ENCODE measurements around the gene TTC39B.
"Not testable (repeated sequence)": the region's sequence is repeated elsewhere in the genome, so short reads cannot be mapped to it uniquely, and the experiment has no call there.

TTC39B gene

DNA sequence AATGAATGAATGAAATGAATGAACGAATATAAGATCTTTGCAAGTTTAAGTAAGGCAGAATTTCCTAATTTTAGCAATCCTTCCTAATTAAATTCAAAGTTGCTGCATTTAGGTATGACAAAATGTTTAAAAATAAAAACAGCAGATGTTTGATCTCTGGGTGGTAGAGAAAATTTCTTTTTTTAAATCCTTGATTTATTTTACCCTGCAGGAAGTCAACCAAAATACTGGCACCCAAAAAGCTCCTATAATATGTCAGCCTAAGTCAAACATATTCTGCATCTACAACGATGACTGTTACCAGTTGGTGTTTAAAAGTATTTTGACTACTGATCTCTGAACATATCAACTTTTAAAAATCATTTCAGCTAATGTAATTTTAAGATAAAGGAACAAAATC is 58.4 kb downstream of the TTC39B start:
- peaks cover 29% of the 10 kb centered on the region for H3K4me1 Mint-ChIP-seq
- ATAC-seq (replicated peaks; ENCODE audit: extremely low read depth, poor library complexity, severe bottlenecking) (no peak), DNase-seq (ENCODE audit: low spot score in 2 of 2) (no peak)
- H3K27ac Mint-ChIP-seq (ENCODE audit: low read depth): no peak overlapping the region
- no peaks in the 10 kb centered on the region for H3K27me3 Mint-ChIP-seq
- no peaks in the 10 kb centered on the region for H3K36me3 Mint-ChIP-seq (ENCODE audit: insufficient read depth)
- H3K9me3 Mint-ChIP-seq: no peaks in the 10 kb centered on the region
- H3K4me3 Mint-ChIP-seq: no peak overlapping the region

DNA sequence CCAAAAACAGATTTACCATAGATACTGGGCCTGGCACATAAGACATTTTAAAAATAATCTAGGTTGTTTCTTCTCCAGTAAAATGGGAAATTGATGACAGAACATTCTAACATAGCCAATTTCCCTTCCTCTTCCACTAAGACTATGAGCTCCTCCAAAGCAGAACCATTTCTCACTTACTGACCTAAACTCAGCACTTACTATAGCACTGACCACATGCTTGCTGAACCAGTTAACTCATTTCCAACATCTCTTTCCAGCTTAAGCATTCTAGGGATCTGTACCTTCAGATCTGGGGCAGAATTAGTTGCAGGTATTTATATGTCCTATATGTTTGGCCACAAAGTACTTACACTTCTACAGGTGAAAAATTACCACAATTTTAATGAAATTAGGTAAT is 58.9 kb downstream of the TTC39B start:
- DNase-seq (ENCODE audit: low spot score in 2 of 2) (no peak), ATAC-seq (replicated peaks; ENCODE audit: extremely low read depth, poor library complexity, severe bottlenecking) (no peak)
- peaks cover 29% of the 10 kb centered on the region for H3K4me1 Mint-ChIP-seq
- no peaks in the 10 kb centered on the region for H3K27me3 Mint-ChIP-seq
- no peaks in the 10 kb centered on the region for H3K36me3 Mint-ChIP-seq (ENCODE audit: insufficient read depth)
- no peak overlapping the region for H3K27ac Mint-ChIP-seq (ENCODE audit: low read depth)
- no peak overlapping the region for H3K4me3 Mint-ChIP-seq
- no peaks in the 10 kb centered on the region for H3K9me3 Mint-ChIP-seq

DNA sequence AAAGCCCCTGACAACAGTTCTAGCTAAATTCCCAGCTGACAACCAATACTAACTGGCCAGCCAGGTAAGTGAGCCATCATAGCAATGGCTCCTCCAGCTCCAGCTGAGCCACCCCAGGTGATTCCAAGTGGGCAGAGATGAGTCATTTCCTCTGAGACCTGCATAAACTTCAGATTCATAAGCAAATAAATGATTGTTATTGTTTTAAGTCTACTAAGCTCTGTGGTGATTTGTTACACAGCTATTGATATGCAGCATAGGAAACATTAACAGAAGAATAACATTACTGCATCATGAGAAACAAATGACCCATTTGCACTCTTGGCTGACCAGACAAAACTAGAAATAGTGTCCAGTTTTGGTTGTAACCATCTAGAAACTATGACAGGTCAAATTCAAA is 60.3 kb downstream of the TTC39B start:
- H3K27ac Mint-ChIP-seq (ENCODE audit: low read depth): no peak overlapping the region
- peaks cover 36% of the 10 kb centered on the region for H3K4me1 Mint-ChIP-seq
- no peak for DNase-seq (ENCODE audit: low spot score in 2 of 2)
- no peak for ATAC-seq (replicated peaks; ENCODE audit: extremely low read depth, poor library complexity, severe bottlenecking)
- H3K4me3 Mint-ChIP-seq: no peak overlapping the region
- H3K36me3 Mint-ChIP-seq (ENCODE audit: insufficient read depth): peaks cover under 1% of the 10 kb centered on the region
- H3K9me3 Mint-ChIP-seq: no peaks in the 10 kb centered on the region
- H3K27me3 Mint-ChIP-seq: no peaks in the 10 kb centered on the region

DNA sequence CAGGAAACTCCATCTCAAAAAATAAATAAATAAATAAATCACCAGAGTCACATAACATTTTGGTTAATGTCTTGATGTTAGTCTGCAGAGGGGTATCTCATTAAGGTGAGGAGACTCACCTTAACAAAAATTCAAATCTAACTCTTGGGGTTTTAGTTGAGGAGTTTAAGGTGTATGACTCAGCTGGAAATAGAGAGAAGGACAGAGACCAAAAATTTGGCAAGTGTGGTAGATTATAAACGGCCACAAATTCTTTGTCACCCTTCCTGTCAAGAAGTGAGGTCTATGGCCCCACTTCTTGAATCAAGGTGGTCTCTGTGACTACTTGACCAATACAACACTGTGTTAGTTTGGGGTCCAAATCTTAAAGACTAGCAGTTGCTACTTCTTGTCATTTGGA is 60.8 kb downstream of the TTC39B start:
- Mint-ChIP-seq H3K27ac (ENCODE audit: low read depth) (no peak overlapping the region), H3K9me3 (no peaks in the 10 kb centered on the region), H3K27me3 (no peaks in the 10 kb centered on the region), H3K4me3 (no peak overlapping the region), H3K4me1 (peaks cover 36% of the 10 kb centered on the region), H3K36me3 (ENCODE audit: insufficient read depth) (peaks cover 2% of the 10 kb centered on the region)
- ATAC-seq (replicated peaks; ENCODE audit: extremely low read depth, poor library complexity, severe bottlenecking) (no peak), DNase-seq (ENCODE audit: low spot score in 2 of 2) (no peak)

DNA sequence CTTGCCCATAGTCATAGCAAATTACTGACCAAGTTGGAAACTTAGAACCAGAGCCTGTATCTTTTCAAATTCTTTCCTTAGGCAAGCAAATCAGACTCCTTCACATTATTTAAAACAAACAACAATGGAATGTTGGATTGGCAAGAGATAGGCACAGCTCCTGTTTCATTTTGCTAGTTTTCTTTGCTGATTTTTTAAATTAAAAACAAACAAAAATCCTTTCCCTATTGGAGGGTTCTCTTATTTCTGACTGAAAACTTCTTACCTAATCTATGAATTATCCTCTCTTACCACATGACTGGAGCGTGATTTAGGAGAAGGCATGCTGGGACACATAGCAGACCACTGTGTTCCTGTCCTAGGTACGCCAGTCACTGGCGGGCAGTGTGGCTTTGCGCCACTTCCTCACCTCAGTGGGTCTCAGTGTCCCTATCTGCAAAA is 63.0 kb downstream of the TTC39B start:
- Mint-ChIP-seq H3K4me1 (peaks cover 42% of the 10 kb centered on the region), H3K4me3 (no peak overlapping the region)

DNA sequence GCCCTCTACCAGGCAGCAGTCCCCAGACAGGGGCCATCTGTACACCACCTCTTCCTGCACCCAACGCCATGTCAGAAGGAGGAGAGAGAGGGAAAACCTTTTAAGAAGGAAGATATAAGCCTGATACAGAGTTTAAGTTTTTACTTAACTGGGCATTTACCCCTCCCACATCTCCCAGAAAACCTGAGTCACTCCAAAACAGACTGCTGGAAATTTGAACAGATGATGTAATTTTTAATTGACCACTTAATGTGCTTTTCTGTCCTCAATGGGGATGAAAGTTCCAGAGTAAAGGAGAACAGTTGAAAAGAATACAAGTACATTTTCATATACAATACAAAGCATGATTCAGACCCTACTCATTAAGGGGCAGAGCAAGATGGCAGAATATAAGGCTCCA is 63.9 kb downstream of the TTC39B start:
- Mint-ChIP-seq H3K4me1 (peaks cover 48% of the 10 kb centered on the region), H3K27ac (ENCODE audit: low read depth) (no peak overlapping the region), H3K9me3 (peaks cover 11% of the 10 kb centered on the region), H3K4me3 (no peak overlapping the region), H3K36me3 (ENCODE audit: insufficient read depth) (peaks cover 2% of the 10 kb centered on the region), H3K27me3 (no peaks in the 10 kb centered on the region)
- ATAC-seq (replicated peaks; ENCODE audit: extremely low read depth, poor library complexity, severe bottlenecking): no peak
- DNase-seq (ENCODE audit: low spot score in 2 of 2): no peak

More for the DNA sequence above, 63.0 kb downstream of the TTC39B start:
- no peak for DNase-seq (ENCODE audit: low spot score in 2 of 2)
- ATAC-seq (replicated peaks; ENCODE audit: extremely low read depth, poor library complexity, severe bottlenecking): no peak
- Mint-ChIP-seq H3K27me3 (no peaks in the 10 kb centered on the region), H3K9me3 (peaks cover 1% of the 10 kb centered on the region), H3K36me3 (ENCODE audit: insufficient read depth) (peaks cover 2% of the 10 kb centered on the region), H3K27ac (ENCODE audit: low read depth) (no peak overlapping the region)

DNA sequence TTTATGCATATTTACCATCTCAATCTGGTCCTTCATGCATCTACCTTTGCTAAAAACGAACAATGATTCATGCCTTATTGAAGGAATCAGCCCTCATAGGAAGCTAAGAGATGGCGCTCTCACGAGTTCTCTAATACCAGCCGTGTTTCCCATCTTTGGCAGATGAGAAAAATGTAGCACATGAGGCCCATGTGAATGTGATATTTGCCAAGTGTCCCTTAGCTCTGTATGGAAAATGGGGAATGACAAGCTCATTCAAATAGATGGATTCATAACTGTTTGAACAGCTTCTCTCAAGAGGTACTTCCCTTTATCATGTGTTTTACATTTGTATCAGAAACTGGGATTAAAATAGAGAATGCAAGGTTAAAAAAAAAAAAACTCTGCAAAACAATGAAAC is 66.1 kb downstream of the TTC39B start:
- Mint-ChIP-seq H3K27ac (ENCODE audit: low read depth) (no peak overlapping the region), H3K27me3 (no peaks in the 10 kb centered on the region), H3K4me3 (no peak overlapping the region), H3K9me3 (peaks cover 25% of the 10 kb centered on the region), H3K4me1 (peaks cover 37% of the 10 kb centered on the region), H3K36me3 (ENCODE audit: insufficient read depth) (peaks cover 2% of the 10 kb centered on the region)
- DNase-seq (ENCODE audit: low spot score in 2 of 2) (no peak), ATAC-seq (replicated peaks; ENCODE audit: extremely low read depth, poor library complexity, severe bottlenecking) (no peak)

DNA sequence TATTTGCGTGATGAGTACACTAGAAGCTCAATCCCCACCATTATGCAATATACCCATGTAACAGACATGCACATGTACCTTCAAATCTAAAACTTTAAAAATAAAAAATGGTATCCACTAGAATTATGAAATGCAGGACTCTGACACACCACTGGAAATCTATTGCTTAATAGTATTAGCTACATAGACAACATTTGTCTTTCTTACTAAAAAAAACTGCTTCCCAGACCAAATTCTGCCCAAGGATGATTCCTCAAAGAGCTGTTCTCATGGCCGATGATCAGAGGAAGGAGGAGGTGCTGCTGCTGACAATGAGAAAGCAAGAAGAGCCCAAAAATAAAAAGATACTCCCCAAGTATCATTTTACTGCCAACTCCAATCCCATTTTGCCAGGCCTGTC is 67.2 kb downstream of the TTC39B start:
- Mint-ChIP-seq H3K9me3 (peaks cover 29% of the 10 kb centered on the region), H3K36me3 (ENCODE audit: insufficient read depth) (peaks cover 2% of the 10 kb centered on the region), H3K4me3 (no peak overlapping the region), H3K27me3 (no peaks in the 10 kb centered on the region), H3K4me1 (peaks cover 41% of the 10 kb centered on the region), H3K27ac (ENCODE audit: low read depth) (no peak overlapping the region)
- DNase-seq (ENCODE audit: low spot score in 2 of 2) (no peak), ATAC-seq (replicated peaks; ENCODE audit: extremely low read depth, poor library complexity, severe bottlenecking) (no peak)

DNA sequence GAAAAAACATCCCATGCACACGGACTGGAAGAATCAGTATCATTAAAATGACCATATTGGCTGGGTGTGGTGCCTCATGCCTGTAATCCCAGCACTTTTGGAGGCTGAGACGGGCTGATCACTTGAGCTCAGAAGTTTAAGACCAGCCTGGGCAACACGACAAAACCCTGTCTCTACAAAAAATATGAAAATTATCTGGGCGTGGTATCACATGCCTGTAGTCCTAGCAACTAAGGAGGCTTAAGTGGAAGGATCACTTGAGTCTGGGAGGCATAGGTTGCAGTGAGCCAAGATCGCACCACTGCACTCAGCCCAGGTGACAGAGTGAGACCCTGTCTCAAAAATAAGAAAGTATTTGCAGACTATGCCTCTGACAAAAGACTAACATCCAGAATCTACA is 68.4 kb downstream of the TTC39B start:
- Mint-ChIP-seq H3K4me1 (peaks cover 32% of the 10 kb centered on the region), H3K36me3 (ENCODE audit: insufficient read depth) (peaks cover 2% of the 10 kb centered on the region), H3K9me3 (peaks cover 29% of the 10 kb centered on the region), H3K27me3 (no peaks in the 10 kb centered on the region), H3K4me3 (no peak overlapping the region), H3K27ac (ENCODE audit: low read depth) (no peak overlapping the region)
- DNase-seq (ENCODE audit: low spot score in 2 of 2) (no peak), ATAC-seq (replicated peaks; ENCODE audit: extremely low read depth, poor library complexity, severe bottlenecking) (no peak)

DNA sequence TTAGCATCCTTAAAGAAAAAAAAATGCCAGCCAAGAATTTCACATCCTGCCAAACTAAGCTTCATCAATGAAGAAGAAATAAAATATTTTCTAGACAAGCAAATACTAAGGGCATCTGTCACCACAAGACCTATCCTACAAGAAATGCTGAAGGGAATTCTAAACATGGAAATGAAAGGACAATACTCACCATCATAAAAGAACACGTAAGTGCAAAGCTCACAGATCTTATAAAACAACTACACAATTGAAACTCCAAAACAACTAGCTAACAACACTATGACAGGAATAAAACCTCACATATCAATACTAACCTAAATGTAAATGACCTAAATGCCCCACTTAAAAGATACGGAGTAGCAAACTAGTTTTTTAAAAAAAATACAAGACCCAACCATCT is 71.4 kb downstream of the TTC39B start:
- ATAC-seq (replicated peaks; ENCODE audit: extremely low read depth, poor library complexity, severe bottlenecking): no peak
- Mint-ChIP-seq H3K4me3 (no peak overlapping the region), H3K27me3 (no peaks in the 10 kb centered on the region), H3K36me3 (ENCODE audit: insufficient read depth) (peaks cover 2% of the 10 kb centered on the region), H3K4me1 (peaks cover 31% of the 10 kb centered on the region), H3K9me3 (peaks cover 29% of the 10 kb centered on the region), H3K27ac (ENCODE audit: low read depth) (no peak overlapping the region)
- DNase-seq (ENCODE audit: low spot score in 2 of 2): no peak

DNA sequence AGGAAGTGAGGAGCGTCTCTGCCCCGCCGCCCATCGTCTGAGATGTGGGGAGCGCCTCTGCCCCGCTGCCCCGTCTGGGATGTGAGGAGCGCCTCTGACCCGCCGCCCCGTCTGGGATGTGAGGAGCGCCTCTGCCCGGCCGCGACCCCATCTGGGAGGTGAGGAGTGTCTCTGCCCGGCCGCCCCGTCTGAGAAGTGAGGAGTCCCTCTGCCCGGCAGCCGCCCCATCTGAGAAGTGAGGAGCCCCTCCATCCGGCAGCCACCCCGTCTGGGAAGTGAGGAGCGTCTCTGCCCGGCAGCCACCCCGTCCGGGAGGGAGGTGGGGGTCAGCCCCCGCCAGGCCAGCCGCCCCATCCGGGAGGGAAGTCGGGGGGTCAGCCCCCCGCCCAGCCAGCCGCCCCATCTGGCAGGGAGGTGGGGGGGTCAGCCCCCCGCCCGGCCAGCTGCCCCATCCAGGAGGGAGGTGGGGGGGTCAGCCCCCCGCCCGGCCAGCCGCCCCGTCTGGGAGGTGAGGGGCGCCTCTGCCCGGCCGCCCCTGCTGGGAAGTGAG is 73.0 kb downstream of the TTC39B start:
- H3K36me3 Mint-ChIP-seq (ENCODE audit: insufficient read depth); H3K4me3 Mint-ChIP-seq; ATAC-seq (replicated peaks; ENCODE audit: extremely low read depth, poor library complexity, severe bottlenecking); DNase-seq (ENCODE audit: low spot score in 2 of 2); H3K27me3 Mint-ChIP-seq; H3K27ac Mint-ChIP-seq (ENCODE audit: low read depth): not testable (repeated sequence)
- Mint-ChIP-seq H3K9me3 (peaks cover 28% of the 10 kb centered on the region), H3K4me1 (peaks cover 43% of the 10 kb centered on the region)

DNA sequence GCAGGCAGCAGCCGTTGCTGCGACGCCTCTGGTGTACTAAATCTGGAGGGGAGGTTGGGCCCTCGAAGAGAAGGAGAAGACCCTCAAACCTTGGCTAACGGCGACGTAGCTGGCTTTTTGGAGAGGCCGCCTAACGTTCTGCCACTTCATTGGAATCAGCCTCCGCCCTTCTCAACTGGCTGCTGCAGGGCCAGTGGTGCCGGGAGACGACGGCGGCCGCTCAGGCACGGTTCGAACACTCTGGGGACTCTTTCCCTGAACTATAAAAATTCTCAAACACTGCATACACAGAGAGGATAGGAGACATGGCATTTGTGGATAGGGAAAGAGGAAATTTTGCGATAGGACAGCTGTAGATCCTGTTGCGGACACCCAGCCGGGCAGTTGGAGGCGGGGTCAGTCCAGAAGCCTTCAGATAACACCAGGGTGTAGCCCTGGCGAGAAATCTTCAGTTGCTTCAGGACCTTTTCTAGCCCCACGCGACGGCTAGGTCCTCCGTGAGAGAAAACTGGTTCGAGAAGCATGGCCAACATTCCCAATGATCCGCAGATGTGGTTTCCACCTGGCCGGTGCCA is 74.2 kb downstream of the TTC39B start:
- ATAC-seq (replicated peaks; ENCODE audit: extremely low read depth, poor library complexity, severe bottlenecking); H3K36me3 Mint-ChIP-seq (ENCODE audit: insufficient read depth); DNase-seq (ENCODE audit: low spot score in 2 of 2); H3K4me3 Mint-ChIP-seq; H3K27ac Mint-ChIP-seq (ENCODE audit: low read depth); H3K27me3 Mint-ChIP-seq: not testable (repeated sequence)
- Mint-ChIP-seq H3K9me3 (peaks cover 16% of the 10 kb centered on the region), H3K4me1 (peaks cover 41% of the 10 kb centered on the region)

DNA sequence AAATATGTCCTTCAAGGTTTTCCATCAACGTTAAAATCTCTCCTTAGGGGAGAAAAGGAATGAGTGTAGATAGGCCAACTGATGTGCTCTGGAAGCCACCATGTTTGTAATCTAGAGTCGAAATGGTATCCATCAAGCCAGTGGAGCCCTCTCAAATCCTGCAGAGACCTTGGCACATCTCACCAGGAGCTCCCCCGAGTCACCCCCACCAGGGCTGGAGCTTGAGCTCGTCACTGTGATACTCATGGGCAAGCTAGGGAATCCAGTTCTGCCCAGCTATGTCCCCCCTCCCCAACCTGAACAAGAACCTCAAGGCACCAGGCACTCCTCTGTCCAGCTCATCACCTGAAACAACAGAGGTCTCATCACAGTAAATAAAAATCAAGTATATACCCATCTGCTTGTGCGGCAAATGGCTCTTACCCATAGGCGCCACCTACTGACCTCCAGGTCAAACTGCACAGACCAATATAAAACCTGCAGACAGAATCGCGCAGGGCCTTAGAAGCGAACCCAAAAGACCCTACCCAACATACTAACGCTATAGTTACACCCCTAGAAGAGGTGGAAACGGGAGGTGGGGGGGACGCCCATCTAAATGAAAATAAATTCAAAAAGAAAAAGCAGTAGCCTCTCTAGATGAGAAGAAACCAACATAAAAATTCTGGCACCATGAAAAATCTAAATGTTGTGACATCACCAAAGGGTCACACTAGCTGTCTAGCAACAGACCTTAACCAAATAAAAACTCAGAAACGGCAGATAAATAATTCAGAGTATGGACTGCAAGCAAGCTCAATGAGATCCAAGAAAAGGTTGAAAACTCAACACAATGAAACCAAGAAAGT is 75.0 kb downstream of the TTC39B start:
- peaks cover 2% of the 10 kb centered on the region for H3K36me3 Mint-ChIP-seq (ENCODE audit: insufficient read depth)
- H3K27ac Mint-ChIP-seq (ENCODE audit: low read depth): no peak overlapping the region
- H3K27me3 Mint-ChIP-seq: no peaks in the 10 kb centered on the region
- no peak overlapping the region for H3K4me3 Mint-ChIP-seq
- no peak for DNase-seq (ENCODE audit: low spot score in 2 of 2)
- ATAC-seq (replicated peaks; ENCODE audit: extremely low read depth, poor library complexity, severe bottlenecking): no peak
- peaks cover 41% of the 10 kb centered on the region for H3K4me1 Mint-ChIP-seq
- peaks cover 13% of the 10 kb centered on the region for H3K9me3 Mint-ChIP-seq
